Esophagus squamous epithelium (tissue), 5 donors: ENCODE results near the gene CLIC4. TPM values are rescaled to one million over a fixed set of nuclear protein-coding genes. Genes with fewer than 3 reads are reported as not detected.
"Not testable (repeated sequence)": the region's sequence is repeated elsewhere in the genome, so short reads cannot be mapped to it uniquely, and the experiment has no call there.

ENCODE experiments used
- DNase-seq: peaks from one replicate; lab custom pipeline; 2025; lab: John Stamatoyannopoulos, UW
- H3K27ac ChIP-seq, 4 donors: fragments of 200-600 bp; sonication (generic); one replicate each; pipeline ENCODE4 v1.5.1; 2016 to 2019; ENCODE audit warnings: mild to moderate bottlenecking in 1 of 4
- H3K27me3 ChIP-seq, 4 donors: fragments of 200-600 bp; sonication (generic); 1 replicate in 3 of 4; 2 replicates in 1 of 4; pipeline versions ENCODE4 v1.5.1 to v1.6.0; 2017 to 2021; ENCODE audit warnings: antibody characterized with exemption in 1 of 4
- H3K36me3 ChIP-seq, 3 donors: fragments of 200-600 bp; sonication (generic); one replicate each; pipeline ENCODE4 v1.5.1; 2016 to 2019
- H3K4me1 ChIP-seq, 3 donors: fragments of 200-600 bp; sonication (generic); one replicate each; pipeline ENCODE4 v1.5.1; 2017 to 2019
- H3K4me3 ChIP-seq, 4 donors: fragments of 200-600 bp; sonication (generic); 1 replicate in 3 of 4; 2 replicates in 1 of 4; pipeline ENCODE4 v1.5.1; 2016 to 2019; ENCODE audit warnings: mild to moderate bottlenecking in 2 of 4, moderate library complexity in 1 of 4
- H3K9me3 ChIP-seq, 3 donors: fragments of 200-600 bp; sonication (generic); one replicate each; pipeline ENCODE4 v1.5.1; 2016 to 2019
- POLR2A ChIP-seq, 4 donors: fragments of 450-650 bp; IDR thresholded peaks; one replicate each; pipeline ENCODE4 v1.6.1; 2017; ENCODE audit warnings: antibody characterized with exemption in 4 of 4, mild to moderate bottlenecking in 4 of 4, moderate library complexity in 3 of 4
- WGBS, 2 donors: methylation state at CpG; one replicate each; pipeline ENCODE4 v1.1.5; 2018; 5-methylcytosine and 5-hydroxymethylcytosine counted together
- intact Hi-C: fragments of 100-400 bp; cut with DNase I; formaldehyde crosslinking; loops from one replicate; pipeline ENCODE4 v1.15.0; 2022
- total RNA-seq, 4 donors: library from RNA; depleted of rRNA; stranded (reverse); fragments of >200 nt; gene quantifications; one replicate each; pipeline ENCODE4 v1.1.0, GENCODE V29; 2016
- TF ChIP-seq, protein P1 (sequence below), 6 experiments: fragments of 450-650 bp in 4 of 6; fragments of 200-600 bp in 2 of 6; sonication (generic) in 2 of 6; IDR thresholded peaks; one replicate each; pipeline ENCODE4 v1.5.1; 2016 to 2019; ENCODE audit warnings: antibody characterized with exemption in 6 of 6, mild to moderate bottlenecking in 4 of 6, moderate library complexity in 4 of 6
- donor health status: DM: yes; HTN: yes; CAD: no.

The CLIC4 gene
- total RNA-seq, 4 donors from 2014 or later, result 22.3 to 204 (median 69.0) TPM

DNA sequence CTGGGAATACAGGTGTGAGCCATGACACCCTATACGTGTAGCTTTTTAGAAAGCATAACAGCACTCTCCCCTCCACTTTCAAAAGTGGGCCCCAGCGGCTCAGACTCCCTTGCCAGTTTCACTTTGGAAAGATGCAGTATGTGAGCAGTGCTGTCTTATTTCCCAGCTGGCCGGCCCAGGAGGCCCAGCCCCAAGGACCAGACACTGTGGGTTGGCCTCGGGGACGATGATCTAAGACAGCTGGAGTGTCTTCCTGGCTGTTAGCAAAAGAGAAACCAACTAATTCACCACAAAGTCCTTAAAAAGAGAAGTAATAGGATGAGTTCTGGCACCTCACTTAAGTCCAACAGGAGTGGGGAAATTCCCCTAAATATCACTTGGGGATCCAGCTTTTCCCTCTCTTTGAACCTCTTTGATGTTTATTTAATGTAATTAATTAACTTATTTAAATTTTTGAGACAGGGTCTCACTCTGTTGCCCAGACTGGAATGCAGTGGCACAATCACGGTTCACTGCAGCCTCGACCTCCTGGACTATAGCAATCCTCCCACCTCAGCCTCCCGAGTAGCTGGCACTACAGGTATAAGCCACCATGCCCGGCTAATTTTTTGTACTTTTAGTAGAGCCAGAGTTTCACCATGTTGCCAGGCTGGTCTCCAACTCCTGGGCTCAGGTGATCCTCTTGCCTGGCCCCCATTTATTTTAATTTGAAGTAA lies 17.6 kb upstream of the CLIC4 start:
- Histone ChIP-seq H3K9me3 (no peaks in the 10 kb centered on the region), H3K4me3 (peak overlapping the region in 1 of 4 donors; percentile 28), H3K27me3 (no peaks in the 10 kb centered on the region), H3K4me1 (peaks cover 6 to 37% (median 17%) of the 10 kb centered on the region in 3 donors), H3K27ac (peak overlapping the region in 3 of 4 donors; percentile 51 to 78 (median 64)), H3K36me3 (no peaks in the 10 kb centered on the region)
- intact Hi-C loops, result no loop called here
- 37 to 44% methylated on average over 9 of the region's 9 CpGs for WGBS, 2 donors
- TF ChIP-seq, protein P1, sequence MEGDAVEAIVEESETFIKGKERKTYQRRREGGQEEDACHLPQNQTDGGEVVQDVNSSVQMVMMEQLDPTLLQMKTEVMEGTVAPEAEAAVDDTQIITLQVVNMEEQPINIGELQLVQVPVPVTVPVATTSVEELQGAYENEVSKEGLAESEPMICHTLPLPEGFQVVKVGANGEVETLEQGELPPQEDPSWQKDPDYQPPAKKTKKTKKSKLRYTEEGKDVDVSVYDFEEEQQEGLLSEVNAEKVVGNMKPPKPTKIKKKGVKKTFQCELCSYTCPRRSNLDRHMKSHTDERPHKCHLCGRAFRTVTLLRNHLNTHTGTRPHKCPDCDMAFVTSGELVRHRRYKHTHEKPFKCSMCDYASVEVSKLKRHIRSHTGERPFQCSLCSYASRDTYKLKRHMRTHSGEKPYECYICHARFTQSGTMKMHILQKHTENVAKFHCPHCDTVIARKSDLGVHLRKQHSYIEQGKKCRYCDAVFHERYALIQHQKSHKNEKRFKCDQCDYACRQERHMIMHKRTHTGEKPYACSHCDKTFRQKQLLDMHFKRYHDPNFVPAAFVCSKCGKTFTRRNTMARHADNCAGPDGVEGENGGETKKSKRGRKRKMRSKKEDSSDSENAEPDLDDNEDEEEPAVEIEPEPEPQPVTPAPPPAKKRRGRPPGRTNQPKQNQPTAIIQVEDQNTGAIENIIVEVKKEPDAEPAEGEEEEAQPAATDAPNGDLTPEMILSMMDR (IDR thresholded peaks at IDR 0.05), result no peak
- no peak for TF ChIP-seq POLR2A (IDR thresholded peaks at IDR 0.05)
- no peak for DNase-seq

DNA sequence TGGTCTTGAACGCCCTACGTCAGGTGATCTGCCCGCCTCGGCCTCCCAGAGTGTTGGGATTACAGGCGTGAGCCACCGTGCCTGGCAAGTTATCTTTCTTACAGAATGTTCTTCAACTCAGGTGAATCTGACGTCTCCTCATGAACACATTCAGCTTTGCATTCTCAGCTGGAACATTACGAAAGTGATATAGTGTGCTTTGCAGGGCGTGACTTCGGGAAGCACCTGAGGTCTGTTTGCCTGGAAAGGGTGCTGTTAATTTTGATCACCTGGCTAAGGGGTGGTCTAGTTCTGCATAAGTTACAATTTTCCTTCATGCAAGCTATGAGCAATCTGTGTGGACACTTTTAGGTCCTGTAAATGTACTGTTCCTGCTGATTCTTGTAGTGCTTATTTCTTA lies 16.3 kb upstream of the CLIC4 start:
- intact Hi-C loops, result no loop called here

DNA sequence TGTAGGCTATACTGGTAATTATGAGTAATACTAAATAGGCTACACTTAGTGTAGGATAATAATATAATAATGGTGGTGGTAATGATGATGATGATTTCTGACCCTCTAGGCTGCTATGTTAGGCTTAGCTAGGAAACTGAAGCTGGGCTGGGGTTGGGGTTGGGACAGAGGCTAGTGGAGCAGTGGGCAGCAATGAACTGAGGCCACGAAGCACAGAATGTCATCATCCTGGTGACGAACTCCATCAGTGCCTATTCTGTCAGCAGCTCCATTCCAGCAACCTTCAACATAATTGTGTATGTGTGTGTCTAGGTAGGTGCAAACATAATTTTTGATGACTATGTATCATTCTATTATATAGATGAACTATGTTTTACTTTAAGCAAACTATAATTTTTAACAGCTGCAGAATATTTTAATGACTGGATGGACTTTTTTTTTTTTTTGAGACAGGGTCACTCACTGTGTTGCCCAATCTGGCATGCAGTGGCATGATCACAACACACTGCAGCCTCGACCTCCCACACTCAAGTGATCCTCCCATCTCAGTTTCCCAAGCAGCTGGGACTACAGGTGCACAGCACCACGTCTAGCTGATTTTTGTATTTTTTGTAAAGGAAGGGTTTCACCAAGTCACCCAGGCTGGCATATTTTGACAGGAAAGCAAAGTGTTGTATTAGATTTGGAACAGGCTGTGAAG lies 12.9 kb upstream of the CLIC4 start:
- Histone ChIP-seq H3K4me1 (peaks cover 6 to 35% (median 18%) of the 10 kb centered on the region in 3 donors), H3K4me3 (no peak overlapping the region), H3K27me3 (no peaks in the 10 kb centered on the region), H3K27ac (no peak overlapping the region), H3K36me3 (no peaks in the 10 kb centered on the region), H3K9me3 (no peaks in the 10 kb centered on the region)
- WGBS, 2 donors, result 53 to 62% methylated on average over 4 of the region's 4 CpGs
- TF ChIP-seq, protein P1 (IDR thresholded peaks at IDR 0.05), result no peak
- no peak for TF ChIP-seq POLR2A (IDR thresholded peaks at IDR 0.05)
- DNase-seq, result no peak
- intact Hi-C loops, result no loop called here

More for the DNA sequence above, 16.3 kb upstream of the CLIC4 start:
- 89% methylated on average over 10 of the region's 10 CpGs for WGBS, 2 donors
- H3K9me3 ChIP-seq, result no peaks in the 10 kb centered on the region
- H3K4me1 ChIP-seq, result peaks cover 6 to 33% (median 17%) of the 10 kb centered on the region in 3 donors
- no peak overlapping the region for H3K4me3 ChIP-seq
- H3K36me3 ChIP-seq, result no peaks in the 10 kb centered on the region
- H3K27me3 ChIP-seq, result no peaks in the 10 kb centered on the region
- DNase-seq, result no peak
- TF ChIP-seq POLR2A (IDR thresholded peaks at IDR 0.05), result no peak
- TF ChIP-seq, protein P1 (IDR thresholded peaks at IDR 0.05), result no peak
- H3K27ac ChIP-seq, result no peak overlapping the region

DNA sequence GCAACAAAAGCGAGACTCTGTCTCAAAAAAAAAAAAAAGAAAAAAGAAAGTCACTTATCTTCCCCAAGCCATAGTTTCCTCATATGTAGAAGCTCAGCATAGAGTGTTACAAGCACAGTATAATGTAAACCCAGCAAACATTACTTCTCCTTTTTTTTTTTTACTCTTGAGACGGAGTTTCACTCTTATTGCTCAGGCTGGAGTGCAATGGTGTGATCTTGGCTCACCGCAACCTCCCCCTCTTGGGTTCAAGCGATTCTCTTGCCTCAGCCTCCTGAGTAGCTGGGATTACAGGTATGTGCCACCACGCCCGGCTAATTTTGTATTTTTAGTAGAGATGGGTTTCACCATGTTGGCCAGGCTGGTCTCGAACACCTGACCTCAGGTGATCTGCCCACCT lies 11.9 kb upstream of the CLIC4 start:
- H3K4me1 ChIP-seq, result peaks cover 5 to 30% (median 14%) of the 10 kb centered on the region in 3 donors
- H3K4me3 ChIP-seq, H3K27ac ChIP-seq, H3K27me3 ChIP-seq, intact Hi-C loops, H3K36me3 ChIP-seq, DNase-seq, H3K9me3 ChIP-seq: not testable (repeated sequence)
- 65 to 78% methylated on average over 6 of the region's 7 CpGs for WGBS, 2 donors

DNA sequence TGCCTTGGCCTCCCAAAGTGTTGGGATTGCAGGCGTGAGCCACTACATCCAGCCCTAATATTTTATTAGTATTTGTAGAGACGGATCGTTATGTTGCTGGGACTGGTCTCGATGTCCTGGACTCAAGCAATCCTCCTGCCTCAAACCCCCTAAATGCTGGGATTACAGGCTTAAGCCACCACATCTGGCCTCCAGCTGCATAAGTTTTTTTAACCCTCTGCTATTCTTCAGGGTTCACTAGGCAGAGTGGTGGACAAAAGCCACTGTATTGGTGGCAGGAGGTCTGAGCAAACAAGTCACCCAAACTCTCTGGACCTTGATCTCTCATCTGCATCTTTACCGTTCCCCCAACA lies 10.1 kb upstream of the CLIC4 start:
- TF ChIP-seq POLR2A (IDR thresholded peaks at IDR 0.05), result no peak
- TF ChIP-seq, protein P1 (IDR thresholded peaks at IDR 0.05), result no peak
- no peaks in the 10 kb centered on the region for H3K27me3 ChIP-seq
- no peak overlapping the region for H3K4me3 ChIP-seq
- peaks cover 5 to 30% (median 14%) of the 10 kb centered on the region in 3 donors for H3K4me1 ChIP-seq
- no peak for DNase-seq
- 71 to 82% methylated on average over 1 to 5 of the region's 5 CpGs for WGBS, 2 donors
- peak overlapping the region in 3 of 4 donors; percentile 39 to 74 (median 44) for H3K27ac ChIP-seq
- H3K36me3 ChIP-seq, result no peaks in the 10 kb centered on the region
- intact Hi-C loops, result no loop called here
- H3K9me3 ChIP-seq, result no peaks in the 10 kb centered on the region
